HG03432 (cell line): Measurements from ENCODE around the gene IFT74.
"Not testable (repeated sequence)": the region's sequence is repeated elsewhere in the genome, so short reads cannot be mapped to it uniquely, and the experiment has no call there.

Source experiments
- ATAC-seq: cut with Tn5 transposase; IDR thresholded peaks from one replicate; pipeline ENCODE4 v1.9.1; 2021; ENCODE audit warnings: mild to moderate bottlenecking, moderate library complexity; ENCODE audit not compliant: unreplicated experiment

Gene IFT74

DNA sequence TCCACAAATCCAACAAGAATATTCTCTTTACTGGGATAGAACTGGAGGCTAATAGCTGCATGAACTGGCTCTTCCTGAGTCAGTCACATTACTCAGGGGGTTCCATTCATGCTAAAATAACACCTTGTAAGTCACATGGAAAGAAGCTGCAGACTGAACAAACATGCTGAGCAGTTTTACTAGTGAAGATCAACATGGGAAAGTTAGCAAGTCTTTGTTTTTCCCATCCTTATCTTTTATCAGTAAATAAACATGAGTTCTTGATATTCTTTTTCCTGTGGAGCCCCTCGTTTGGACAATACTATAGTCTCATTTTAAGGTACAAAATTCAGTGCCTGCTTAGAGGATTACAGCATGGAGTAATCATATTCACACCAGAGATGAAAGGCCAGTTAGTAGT, 109.1 kb downstream of the IFT74 start:
- ATAC-seq, result no peak

DNA sequence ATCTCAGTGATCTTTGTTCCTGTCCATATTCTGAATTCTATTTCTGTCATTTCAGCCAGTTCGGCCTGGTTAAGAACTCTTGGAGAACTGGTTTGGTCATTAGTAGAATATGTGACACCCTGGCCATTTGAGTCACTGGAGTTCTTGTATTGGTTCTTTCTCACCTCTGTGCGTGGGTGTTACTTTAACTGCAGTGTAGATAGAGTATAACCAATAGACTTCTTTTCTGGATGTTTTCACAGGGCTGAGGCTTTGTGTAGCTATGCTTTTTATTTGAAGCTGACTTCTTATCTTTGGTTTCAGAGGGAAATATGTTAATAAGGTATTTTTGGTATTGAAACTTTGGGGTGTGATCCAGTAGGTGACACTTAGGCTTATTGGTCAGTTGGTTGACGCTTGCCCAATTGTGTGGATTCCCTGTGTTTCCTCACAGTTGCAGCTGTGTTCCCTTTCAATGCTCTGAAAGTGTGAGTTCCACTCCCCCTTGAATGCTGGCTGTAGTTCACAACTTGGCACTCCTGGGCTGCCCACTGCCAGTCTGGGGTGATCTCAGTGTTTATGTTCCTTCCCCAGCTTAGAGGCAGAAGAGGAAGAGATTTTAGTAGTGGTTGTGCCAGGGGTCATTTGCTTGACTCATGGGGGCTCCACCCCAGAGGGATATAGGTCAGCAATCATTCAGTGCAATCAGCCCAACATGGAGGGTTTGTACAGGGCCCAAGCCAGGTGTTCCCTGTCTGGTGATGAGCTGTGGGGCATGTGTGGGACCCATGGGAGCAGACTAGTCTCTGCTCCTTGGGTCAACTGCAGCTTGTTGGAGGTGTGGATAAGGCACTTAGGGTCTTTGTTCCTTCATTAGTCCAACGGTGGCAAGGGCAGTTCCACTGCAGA, 117.9 kb downstream of the IFT74 start:
- no peak for ATAC-seq

DNA sequence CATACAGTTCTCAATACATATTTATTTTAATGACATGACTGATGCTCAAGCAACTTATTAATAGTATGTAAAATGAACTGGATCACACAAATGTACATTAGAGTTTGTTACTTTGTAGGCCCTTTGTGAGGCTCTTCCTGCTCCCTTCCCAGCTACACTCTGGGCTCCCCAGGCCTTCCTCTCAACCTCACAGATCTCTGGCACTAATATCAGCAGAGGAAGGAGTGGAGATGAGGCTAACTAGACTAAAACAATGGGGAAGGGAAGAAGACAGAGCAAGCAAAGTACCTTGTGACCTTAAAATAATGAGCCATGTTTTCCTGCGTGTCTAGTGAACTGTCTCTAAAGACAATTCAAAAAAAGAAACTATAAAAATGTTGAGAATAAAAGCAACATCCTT, 122.5 kb downstream of the IFT74 start:
- ATAC-seq, result no peak

DNA sequence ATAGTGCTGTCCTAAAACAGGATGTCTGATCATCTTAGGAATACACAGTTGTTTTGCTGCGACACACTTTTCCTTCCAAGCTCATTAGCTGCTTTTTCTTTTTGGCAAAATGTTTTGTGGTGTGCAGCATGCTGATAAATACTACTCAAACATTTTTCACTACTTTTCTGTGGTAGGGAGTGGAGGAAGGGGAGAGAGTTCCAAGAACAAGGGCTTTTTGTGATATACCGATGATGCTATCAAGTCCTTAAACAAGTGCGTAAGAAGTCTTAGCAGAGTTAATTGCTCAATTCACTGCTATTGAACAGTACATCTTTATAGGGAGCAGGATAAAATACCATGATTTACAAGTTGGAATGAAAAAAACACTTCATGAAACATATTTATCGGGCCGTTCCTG, 129.2 kb downstream of the IFT74 start:
- no peak for ATAC-seq

DNA sequence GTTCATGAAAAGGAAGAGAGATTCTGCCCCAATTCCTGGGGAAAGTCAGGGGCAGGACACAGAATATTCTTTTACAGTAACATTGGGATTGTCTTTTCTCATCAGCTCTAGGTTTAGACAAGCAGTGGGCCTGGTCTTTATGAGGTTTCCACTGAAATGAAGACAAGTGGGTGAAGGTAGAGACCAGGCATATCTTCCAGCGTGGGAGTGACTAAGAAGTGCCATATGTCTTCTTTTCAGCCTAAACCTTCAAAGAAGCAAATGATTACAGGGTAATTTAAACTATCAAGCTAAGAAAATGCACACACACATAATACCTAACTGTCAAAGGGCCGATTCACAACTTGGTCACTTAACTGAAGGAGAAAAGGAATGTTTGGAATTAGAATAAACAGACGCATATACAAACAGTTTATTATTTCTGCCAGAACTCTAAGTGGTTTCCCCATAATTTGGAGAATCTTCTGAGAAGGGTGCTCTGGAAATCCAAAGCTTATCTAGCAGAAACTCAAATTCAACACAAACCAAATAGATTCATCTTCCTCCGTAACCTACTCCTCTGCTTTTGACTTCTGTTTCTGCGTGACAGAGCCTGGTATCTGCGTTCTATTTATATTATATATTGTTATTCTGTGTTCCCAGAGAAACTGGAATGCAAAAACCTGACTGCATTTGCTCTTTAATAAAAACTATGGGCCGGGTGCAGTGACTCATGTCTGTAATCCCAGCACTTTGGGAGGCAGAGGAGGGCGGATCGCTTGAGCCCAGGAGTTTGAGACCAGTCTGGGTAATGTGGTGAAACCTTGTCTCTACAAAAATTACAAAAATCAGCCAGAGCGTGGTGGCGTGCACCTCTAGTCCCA, 130.8 kb downstream of the IFT74 start:
- ATAC-seq, result no peak

DNA sequence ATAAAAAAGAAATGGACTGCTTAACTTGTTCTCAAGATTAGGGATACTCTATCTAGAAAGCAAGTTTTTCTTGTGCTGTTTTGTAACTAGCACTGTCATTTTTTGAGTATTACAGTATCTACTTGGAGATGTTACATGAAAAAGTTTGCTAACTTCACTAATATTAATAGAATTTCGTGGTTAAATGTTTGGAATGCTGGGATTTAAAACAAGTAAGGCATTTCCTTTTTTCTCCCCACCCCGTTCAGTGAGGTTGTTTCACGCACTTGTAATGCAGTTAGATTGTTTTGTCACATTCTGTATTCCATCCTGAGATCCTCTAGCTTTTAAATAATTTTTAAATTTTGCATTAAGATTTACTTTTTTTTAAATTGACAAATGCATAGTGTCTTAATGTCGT, 132.8 kb downstream of the IFT74 start:
- no peak for ATAC-seq

DNA sequence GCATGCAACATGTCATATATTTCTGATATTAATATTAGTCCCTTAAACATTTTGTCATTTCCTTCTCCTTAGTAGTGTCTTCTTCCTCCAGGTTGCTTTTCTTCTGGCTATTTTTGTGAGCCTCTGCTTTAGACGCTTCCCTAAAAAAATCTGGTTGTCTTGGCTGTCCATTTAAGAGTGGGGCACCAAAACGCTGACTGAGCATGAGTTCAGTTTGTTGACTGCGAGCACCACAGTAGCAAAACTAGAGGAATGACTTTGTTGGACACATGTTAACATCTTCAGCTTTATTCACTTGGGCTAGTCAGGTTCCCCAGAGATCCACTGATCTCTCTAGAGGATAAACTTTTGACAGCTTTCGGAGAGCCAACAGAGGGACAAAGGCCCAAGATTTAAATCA, 133.5 kb downstream of the IFT74 start:
- ATAC-seq, result no peak

DNA sequence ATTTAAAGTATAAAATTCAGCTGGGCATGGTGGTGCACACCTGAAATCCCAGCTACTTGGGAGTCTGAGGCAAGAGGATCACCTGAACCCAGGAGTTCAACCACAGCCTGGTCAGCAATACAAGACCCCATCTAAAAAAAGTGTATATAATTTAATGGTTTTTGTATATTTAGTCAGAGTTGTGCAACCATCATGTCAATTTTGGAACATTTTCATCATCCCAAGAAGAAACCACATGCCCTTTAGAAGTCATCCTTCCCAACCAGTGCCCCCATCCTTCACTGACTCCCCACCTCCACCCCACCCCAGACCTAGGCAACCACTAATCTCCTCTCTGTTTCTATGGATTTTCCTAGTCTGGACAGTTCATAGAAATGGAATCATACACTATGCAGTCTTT, 134.0 kb downstream of the IFT74 start:
- no peak for ATAC-seq

DNA sequence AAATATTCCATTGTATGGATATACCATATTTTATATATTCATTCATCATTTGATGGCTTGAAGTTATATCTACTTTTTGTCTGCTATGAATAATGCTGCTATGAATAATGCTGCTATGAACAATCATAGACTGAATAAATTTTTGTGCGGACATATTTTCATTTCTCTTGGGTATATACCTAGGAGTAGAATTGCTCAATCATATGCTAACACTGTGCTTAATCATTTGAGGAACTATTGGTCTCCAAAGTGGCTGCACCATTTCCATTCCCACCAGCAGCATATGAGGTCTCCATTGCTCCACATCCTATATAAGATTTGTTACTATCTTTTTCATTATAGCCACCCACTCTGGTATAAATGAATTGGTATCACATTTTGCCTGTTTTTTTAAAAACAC, 134.5 kb downstream of the IFT74 start:
- ATAC-seq, result no peak

DNA sequence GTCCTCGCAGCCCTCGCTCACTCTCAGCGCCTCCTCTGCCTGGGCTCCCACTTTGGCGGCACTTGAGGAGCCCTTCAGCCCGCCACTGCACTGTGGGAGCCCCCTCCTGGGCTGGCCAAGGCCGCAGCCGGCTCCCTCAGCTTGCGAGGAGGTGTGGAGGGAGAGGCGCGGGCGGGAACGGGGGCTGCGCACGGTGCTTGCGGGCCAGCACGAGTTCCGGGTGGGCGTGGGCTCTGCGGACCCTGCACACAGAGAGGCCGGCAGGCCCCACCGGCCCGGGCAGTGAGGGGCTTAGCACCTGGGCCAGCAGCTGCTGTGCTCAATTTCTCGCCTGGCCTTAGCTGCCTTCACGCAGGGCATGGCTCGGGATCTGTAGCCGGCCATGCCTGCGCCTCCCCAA, 136.3 kb downstream of the IFT74 start:
- ATAC-seq, result not testable (repeated sequence)

DNA sequence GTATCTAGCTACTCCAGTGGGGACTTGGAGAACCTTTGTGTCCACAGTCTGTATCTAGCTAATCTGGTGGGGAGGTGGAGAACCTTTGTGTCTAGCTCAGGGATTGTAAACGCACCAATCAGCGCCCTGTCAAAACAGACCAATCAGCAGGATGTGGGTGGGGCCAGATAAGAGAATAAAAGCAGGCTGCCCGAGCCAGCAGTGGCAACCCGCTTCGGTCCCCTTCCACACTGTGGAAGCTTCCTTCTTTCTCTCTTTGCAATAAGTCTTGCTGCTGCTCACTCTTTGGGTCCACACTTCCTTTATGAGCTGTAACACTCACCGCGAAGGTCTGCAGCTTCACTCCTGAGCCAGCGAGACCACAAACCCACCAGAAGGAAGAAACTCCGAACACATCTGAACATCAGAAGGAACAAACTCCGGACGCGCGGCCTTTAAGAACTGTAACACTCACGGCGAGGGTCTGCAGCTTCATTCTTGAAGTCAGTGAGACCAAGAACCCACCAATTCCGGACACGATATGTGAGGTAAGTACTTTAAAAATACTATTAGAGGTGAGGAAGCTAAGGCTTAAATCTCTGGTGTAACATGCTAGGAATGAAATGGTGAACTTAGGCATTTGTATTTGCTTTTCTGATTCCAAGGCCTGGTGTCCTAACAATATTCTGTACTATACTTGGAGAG, 137.3 kb downstream of the IFT74 start:
- not testable (repeated sequence) for ATAC-seq

DNA sequence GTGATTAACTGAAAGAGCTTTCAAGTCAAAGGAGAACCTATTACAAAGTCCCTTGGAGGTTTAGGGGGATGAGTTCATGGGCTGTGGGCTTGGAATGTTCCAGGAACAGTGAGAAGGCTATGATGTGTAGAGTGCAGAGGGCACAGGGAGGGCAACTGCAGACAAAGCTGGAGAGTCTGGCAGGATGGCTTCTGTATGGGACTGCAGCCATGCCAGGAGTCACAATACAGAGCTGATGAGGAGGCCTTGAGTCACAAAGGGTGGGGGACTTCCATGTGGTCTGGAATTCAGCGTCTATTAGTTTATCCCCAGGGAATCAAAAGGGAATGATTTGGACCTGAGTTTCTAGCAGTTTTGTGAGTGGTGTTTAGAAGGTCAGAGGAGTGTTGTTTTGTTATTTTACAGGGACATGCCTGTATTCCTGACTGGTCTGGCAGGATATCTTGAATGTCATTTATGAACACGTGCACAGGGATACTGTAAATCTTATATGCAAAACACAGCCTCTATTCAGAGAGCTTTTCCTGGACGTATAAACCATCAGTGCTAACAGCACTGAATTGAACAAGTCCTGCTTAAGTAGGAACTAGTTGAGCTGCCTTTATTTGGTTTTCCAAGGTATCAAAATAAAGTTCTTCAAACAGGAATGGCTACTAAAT, 138.6 kb downstream of the IFT74 start:
- ATAC-seq, result no peak

DNA sequence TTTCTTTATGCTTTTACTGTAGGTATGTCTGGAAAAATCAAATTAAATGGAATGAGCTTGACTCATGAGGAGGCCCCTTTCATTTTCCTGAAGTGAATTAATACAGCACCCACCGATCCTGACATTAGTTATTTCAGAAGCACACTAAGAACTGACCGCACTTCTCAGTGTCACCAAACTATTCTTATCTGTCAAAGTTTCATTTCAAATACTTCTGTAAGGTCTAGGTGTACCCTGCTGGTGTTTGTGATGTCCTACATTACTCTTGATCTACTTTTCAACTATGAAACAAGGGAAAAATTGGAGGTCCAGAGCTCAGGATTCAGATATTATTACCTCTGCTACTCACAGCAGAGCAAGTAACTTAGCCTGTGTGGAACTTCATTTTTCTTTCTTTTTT, 151.0 kb downstream of the IFT74 start:
- no peak for ATAC-seq

DNA sequence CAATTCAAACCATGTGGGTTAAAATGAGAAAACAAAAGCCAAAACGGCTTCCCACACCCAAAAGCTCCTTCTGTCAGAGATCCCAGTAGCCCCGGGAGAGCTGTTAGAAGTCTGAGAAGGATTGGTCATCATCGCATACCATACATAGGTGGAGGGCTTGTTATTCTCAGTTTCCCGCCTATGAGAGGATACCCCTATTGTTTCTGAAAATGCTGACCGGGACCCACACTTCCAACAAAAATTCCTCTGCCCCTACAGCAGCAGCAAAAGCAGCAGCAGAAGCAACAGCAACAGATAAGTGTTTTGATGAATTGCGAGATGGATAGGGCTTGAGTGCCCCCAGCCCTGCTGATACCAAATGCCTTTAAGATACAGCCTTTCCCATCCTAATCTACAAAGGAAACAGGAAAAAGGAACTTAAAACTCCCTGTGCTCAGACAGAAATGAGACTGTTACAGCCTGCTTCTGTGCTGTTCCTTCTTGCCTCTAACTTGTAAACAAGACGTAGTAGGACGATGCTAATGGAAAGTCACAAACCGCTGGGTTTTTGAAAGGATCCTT, 152.8 kb downstream of the IFT74 start, which contains the start of gene TEK:
TSS of gene TEK (plus strand) at position 245 of the 561 bp plus-strand sequence. CDS start 366 bp downstream, outside the sequence.
- ATAC-seq, result no peak

DNA sequence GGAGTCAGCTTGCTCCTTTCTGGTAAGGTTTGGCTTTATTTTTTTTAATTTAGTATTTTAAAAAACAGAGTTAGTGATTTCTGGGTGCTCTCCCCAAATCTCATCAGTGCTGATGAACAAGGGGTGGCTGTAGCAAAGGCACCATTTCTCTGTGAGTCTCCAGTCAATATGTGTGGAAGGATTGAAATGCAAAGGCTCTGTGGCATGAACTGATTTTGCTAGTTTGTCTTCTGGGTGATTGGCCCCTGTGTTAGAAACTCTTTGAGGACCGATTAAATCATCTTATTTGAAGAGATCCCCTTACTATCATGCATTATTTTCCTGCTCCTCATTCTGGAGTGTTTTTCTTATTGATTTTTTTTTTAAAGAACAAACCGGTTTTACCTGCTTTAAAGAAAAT, 153.4 kb downstream of the IFT74 start:
- no peak for ATAC-seq

DNA sequence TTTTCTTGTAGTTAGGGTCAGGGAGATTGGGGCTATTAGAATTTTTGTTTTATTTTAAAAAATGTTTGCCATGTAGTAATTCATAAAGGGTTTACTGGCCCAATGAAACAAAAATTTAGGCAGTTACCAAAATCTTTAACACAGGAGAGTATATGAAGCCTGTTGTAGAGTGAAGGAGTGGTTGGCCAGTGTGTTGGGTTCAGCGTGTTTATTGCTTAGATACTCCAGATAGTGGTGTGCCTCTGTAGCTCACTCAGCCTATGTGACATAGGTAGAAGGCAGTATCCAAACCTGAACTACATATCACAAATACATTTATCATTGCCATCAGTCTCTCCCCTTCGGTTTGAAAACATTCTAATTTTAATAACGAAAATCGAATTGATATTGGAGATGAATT, 154.0 kb downstream of the IFT74 start:
- no peak for ATAC-seq

DNA sequence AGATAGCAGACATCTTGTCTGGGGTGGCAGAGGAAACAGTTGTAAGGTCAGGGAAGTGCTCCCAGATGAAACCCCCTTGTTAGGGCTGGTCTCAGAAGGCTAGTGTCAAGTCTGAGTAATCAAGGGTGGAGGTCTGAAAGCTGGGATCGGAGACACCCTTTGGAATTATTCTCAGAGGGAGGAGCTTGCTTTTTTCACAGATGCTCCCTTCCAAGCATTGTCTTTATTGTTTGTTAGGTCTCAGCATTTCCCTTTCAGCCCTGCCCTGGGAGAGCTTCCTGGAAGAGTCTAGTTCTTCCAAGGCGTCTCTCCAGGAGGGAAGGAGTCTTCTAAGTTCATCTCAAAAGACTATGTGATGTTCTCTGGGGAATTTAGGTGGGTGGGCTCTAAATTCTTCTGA, 156.0 kb downstream of the IFT74 start:
- ATAC-seq, result no peak
